GM18520 (cell line): ENCODE data around the gene PAPOLG.

Experiments
- ATAC-seq: cut with Tn5 transposase; IDR thresholded peaks from one replicate; pipeline ENCODE4 v1.9.1; 2021; ENCODE audit not compliant: unreplicated experiment

Gene PAPOLG

DNA sequence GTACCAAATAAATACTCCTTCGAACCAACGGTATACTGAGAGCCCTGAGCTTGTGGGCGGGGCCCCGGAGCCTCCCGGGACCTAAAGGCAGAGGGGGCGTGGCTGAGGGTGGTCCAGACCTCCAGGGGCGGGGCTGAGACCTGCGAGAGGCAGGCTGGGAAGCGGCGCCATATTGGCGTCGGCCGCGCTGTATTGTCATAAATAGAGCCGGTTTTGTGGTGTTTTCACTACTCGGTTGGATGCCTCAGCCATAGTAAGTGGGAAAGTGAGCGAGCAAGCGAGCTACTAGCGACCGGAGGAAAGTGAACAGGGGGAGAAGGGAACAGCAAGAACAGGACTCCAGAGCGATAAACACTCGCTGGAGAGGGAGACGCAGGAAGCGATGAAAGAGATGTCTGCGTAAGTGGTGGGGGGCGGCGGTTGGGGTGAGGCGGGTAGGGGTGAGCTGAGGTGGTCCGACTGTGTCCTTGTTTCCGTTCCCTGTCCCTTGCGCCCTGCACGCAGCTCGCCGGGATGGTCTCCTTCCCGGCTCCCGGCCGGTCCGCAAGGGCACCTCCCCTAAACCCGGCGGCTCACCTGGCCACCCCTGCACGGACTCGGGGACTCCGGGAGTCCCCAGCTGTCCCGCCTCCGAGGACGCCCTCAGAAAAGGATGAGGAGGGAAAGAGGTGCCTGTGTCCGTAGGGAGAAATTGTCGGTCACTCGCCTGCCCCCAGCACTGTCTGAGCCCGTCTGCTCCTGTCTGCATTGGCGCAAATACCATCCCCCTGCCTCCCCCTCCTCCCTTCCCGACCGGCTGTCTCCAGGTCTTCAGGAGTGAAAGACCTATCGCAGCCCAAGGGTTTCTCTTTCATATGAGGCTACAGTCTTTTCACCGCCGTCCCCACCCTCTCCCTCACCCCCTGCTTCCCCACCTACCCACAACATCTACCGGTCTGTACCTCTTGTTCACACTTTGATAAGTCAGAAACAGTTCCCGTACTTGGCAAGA is at the start of gene PAPOLG:
TSS of gene PAPOLG (plus strand) at position 172 of the 991 bp plus-strand sequence. CDS start at position 383, 211 bp downstream.
- peak; percentile 95 for ATAC-seq

DNA sequence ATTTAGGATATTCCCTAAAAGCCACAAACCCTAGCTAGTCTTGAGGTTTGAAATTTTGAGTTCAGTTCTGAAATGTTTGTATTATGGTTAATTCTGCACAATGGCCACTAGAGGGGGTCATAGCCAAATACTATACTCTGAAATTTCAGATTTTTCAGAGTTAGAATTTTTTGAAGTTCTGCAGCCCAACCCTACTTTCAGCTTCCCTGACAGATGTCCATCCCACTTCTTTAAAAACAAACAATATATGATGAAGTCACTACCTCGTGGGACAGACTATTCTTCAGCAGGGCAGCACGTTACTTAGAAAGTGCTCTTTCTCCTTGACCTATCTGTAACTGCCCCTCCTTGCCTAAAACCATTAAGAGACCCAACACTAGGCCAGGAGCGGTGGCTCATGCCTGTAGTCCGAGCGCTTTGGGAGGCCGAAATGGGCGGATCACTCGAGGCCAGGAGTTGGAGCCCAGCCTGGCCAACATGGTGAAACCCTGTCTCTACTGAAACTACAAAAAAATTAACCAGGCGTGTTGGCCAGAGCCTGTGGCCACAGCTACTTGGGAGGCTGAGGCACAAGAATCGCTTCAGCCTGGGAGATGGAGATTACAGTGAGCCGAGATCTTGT is 48.2 kb upstream of the PAPOLG start:
- no peak for ATAC-seq

DNA sequence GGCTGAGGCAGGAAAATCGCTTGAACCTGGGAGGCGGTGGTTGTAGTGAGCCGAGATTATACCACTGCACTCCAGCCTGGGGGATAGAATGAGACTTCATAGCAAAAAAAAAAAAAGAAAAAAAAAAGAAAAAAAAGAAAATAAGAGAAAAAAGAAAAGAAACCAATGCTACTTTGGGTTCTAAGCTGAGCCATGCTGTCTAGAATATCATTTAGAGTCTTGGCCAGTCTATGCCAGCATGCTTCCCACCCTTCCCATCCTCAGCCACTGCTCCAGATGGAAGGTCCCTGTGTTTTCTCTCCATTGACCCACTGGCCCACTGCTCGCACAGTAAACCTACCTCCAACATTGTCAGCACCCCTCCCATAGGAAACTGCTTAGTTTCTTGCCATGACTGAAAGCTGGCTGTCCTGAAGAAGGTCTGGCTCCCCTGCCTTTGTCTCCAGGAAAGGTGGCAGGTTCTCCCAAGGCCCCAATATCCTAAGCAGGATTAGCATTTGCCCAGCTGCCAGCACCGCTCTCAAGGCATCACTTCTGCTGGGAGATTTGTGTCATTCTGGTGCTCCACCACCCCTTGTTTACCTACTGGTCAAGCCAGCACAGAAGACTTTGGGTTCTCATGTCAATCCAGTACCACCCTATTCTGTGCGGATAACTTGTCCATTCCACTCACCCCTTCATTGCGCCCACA is 47.3 kb upstream of the PAPOLG start:
- no peak for ATAC-seq

DNA sequence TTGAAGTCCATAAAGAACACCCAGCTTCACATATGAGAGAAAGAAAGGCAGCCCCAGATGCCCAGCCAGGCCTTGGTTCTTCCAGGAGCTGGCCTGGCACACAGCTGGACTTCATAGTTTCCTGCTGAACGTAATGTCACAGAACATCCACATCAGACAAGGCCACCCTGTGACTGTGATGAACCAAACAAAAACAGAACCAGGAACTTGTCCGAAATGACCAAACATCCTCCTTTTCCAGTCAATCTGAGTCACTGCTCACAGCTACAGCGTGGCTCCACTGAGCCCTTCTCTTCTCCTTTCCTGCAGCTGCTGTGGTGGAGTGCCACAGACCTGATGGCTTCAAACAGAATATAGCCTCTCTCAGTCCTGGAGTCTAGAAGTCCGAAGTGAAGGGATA is 45.4 kb upstream of the PAPOLG start:
- no peak for ATAC-seq

DNA sequence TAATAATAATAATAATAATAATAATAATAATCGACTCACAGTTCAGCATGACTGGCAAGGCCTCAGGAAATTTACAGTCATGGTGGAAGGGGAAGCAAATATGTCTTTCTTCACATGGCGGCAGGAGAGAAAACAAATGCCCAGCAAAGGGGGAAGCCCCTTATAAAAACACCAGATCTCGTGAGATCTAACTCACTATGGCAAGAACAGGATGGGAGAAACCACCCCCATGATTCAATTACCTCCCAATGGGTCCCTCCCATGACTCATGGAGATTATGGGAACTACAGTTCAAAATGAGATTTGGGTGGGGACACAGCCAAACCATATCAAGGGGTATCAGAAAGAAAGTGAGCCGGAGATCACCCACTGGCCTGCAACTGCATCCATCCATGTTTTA is 40.5 kb upstream of the PAPOLG start:
- ATAC-seq = no peak

DNA sequence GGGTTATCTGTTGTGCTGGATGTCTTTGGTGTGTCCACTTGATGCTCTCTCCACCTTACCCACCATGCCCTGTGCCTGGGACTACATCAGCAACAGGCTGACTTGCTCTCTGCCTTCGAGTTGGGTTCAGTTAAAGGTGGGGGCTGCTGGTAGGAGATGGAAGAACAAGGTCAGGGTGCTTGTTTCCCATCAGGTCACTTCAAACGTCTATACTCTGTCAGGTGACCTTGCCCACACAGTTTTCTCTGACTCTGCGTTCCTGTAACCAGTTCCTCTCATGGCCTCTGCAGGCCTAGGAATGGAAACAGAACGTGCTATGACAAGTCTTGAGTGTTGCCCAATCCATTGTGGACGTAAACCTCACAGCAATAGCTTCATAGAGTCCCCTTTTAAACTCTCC is 38.4 kb upstream of the PAPOLG start:
- ATAC-seq = no peak

DNA sequence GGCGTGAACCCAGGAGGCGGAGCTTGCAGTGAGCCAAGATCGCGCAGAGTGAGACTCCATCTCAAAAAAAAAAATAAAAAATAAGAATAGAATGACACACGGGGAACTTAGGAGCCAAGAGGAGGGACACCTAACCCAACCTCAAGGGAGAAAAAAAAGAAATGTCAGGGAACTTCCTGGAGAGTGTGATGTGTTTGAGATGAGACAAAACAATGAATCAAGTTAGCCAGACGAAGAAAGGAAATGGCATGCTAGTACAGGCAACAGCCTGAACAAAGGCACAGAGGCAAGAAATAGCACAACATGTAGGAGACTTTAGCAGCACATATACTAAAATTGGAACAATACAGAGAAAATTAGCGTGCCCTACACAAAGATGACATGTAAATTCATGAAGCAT is 36.7 kb upstream of the PAPOLG start:
- no peak for ATAC-seq

DNA sequence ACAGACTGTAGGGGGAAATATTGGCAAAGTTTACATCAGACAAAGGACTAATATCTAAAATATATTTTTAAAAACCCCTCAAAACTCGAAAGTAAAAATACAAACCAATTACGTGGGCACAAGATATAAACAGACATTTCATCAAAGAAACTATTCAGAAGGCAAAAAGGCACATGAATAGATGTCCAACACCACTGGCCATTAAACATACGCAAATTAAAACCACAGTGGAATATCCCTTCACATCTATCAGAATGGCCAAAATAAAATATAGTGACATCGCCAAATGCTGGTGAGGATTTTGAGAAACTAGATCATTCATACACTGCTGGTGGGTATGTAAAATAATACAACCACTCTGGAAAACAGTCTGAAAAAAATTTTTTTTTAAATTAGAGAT is 30.6 kb upstream of the PAPOLG start:
- no peak for ATAC-seq

DNA sequence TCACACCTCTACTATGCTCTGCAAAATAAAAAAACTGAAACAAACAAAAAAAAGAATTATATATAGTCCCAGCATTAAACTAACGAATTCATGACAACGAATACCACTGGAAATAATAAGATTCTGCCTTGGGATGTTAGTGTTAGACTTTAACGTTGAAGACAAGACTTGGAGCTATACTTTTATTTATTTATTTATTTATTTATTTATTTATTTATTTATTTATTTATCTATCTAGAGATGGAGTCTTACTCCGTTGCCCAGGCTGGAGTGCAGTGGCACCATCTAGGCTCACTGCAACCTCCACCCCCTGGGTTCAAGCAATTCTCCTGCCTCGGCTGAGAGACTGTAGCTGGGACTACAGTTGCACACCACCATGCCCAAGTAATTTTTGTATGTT is 27.2 kb upstream of the PAPOLG start:
- ATAC-seq = no peak

DNA sequence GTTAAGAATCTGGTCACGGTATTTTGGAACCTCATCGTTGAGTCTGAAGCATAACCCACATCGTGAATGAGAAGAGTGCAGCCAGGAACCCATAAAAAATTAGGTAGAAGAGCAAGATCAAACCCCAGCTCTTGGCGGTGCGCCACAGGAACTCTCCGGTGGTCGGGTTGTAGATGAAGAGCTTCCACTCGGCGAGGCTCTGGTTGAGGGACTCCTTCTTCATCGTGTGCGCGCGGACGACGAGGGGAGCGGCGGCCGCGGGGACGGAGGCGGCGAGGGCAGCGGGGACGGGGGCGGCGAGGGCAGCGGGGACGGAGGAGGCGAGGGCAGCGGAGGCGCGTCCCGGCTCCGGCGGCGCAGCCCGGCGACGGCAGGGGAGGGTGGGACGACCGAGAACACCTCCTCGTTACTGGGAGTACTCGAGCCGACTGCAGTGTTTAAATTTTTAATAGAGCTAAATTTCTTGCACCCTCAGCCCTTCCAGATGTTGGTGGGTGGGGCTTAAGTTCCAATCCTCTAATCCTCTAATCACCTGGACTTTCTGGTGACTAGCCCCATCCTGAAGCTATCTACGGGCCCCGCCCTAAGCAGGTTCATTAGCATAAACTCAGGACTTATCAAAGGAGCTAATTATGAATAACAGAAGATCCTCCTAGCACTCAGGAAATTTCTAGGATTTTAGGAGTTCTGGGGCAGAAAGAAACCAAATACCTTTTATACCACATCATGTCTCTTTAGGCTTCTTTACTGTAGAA is 20.4 kb upstream of the PAPOLG start:
- no peak for ATAC-seq

DNA sequence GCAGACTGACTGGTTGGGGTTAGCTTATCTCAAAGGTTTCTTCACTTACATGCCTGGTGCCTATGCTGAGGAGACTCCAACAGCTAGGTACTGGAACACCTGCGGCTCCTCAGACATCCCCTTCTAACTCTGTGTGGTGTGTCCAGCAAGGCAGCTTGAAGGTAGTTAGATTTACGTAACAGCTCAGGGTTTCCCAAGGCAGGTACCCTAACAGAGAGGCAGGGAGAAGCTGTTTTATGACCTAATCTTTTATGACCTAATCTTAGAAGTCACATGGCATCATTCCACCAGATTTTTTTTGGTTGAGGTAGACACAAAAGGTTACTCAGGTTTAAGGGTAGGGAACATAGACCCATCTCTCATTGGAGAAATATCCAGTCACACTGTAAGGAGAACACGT is 17.4 kb upstream of the PAPOLG start:
- ATAC-seq = no peak

DNA sequence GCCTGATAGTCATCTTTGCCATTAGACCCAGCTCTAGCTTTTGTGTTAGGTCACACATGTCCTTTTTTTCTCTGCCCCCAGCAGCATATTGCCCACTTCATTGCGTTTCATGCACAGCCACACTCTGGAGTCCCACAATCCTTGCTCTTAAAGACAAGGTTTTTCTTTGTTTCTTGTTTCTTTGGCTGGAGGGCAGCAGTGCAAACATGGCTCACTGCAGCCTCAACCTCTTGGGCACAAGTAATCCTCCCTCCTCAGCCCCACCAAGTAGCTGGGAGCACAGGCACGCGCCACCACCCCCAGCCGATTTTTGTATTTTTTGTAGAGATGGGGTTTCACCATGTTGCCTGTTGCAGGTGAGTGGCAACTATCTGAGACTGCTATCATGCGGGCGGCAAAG is 16.9 kb upstream of the PAPOLG start:
- no peak for ATAC-seq

DNA sequence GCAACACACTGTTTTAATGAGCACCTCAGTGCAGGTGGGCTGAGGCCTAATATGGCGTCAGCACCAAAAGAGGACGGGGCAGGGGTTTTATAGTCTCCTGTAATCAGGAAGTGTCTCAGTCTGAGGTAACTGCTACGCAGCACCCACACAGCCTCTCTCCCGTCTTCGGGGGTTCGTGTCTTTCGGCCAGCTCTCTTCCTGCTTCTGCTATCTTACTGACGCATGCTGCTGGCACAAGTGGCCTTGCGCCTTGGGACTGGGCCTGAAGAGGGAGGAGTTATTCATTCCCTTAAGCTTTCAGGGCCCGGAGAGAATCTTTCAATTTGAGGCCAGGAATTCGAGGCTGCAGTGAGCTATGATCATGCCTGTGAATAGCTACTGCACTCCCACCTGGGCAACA is 14.5 kb upstream of the PAPOLG start:
- no peak for ATAC-seq

DNA sequence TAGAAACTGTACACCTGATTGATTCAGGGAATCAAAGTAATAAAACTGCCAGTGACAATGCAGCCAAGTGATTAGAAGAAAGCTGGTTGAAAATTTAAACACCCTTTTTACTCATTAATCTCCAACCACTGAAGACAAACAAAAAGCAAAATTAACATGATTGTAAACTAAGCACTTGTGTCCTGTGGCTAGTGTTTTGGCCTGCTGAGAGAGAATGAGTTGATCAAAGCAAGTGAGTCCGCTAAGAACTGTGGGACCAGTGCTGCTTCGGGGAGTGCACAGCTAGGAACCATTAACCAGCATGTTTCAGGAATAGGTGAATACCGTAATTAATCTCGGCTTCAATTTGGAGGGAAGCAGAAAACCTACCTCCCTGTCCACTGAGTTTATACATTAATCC is 13.6 kb upstream of the PAPOLG start:
- ATAC-seq = no peak

DNA sequence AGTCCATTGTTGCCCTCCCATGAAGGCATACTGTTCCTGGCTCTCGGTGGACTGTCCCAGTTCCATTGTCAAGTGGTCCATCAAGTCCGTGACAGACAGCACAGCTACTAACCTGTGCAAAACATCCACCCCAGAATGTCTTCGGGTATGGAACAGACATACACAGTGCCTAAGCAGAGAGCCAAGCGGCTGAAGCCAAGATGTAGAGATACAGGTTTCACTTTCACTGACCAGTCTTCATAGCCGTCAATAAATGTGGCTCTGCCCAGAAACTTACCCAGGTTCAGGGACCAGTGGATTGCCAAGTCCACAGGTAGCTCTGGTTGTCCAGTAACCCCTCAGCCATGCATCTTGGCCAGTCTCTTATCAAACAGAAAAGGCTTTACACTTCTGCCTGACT is 10.7 kb upstream of the PAPOLG start:
- no peak for ATAC-seq

DNA sequence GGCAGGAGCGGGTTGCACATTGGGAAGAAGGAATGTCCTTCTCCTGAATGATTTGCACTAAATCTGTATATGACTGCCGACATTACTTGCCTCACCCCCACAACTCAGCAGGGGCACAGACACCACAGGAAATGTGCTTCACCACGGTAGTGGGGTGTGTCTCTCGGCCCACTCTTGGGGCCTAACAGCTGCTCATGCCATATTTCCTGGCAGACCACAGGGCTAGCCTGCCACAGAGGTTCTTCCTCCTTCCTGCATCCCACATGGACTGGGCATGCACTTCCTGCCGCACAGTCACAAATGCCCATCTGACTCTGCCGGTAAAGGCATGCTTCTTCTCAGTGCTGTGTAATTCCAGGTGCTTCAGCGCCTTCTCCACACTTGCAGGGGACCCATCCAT is 10.3 kb upstream of the PAPOLG start:
- no peak for ATAC-seq

DNA sequence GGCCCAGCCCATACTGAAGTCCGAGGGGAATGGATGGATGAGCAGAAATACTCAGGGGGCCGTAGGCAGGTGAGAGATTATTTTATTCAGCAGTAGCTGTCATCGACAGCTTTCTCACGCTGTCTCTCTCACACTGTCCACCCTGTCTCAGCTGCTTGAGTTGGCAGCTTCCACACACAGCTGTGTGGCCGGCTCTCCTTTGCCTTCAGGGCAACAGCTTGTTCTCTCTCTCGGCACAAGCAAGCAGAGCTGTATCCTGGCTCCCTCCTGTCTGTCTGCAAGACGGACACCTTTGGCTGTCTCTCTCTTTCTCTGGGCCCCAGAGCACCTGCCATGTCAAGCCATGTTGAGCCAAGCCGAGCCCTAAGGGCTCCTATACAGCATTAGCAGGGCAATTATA is 9.8 kb upstream of the PAPOLG start:
- no peak for ATAC-seq

DNA sequence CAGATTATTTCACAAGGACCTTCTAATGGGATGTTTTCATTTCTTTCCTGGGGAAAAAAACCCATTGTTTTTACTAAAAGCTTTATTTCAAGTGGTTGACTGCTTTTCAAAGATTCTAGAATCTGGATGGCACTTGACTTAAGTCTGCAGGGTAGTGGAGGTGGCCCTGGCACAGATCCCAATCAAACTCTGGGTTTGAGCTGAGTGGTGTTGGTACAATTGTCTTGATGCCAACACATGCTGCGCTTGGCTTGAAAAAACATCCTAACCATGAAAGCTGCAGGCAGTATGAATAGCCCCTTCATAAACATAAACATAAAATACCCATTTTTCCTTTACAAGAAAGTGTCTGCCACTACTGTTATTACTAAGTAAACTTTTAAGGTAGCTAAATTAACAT is 3.6 kb downstream of the PAPOLG start:
- ATAC-seq = no peak

DNA sequence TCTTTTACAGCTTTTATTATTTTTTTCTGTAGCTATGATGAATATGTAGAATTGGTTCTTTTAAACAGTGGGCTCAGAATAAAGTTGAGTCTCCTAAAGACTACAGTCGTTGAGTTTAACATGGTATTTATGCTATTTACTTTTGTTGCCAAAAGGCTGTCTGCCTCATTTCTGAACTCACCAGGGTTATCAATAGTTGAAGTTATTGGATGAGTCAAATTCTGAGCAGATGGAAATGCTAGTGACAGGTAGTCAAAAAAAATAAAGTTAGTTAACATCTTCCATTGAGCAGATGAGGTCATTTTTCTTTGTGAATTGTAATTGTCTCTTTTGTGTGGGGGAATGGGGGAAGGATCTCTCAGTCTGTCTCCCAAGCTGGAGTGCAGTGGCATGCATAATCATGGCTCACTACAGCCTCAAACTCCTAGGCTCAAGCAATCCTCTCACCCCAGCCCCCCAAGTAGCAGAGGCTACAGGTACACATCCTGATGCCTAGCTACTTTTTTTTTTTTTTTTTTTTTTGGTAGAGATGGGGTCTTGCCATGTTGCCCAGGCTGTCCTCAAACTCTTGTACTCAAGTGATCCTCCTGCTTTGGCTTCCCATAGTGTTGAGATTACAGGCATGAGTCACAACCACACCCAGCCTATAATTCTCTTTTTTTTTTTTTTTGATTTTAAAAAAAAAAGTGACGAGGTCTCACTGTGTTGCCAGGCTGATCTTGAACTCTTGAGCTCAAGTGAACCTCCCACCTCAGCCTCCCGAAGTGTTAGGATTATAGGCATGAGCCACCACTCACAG is 8.9 kb downstream of the PAPOLG start:
- no peak for ATAC-seq

DNA sequence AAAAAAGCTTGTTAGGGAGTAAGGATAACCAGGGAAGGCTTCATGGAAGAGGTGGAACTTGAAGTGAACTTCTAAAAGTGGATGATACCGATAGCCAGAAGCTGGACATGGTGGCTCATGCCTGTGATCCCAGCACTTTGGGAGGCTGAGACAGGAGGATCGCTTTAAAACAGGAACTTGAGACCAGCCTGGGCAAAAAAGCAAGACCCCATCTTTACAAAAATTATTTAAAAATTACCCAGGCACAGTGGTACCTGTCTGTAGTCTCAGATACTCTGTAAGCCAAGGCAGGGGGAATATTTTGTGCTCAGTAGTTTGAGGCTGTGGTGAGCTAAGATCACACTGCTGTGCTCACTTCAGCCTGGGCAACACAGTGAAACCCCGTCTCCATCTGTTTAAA is 10.2 kb downstream of the PAPOLG start:
- no peak for ATAC-seq
